HEK293 (cell line): Measurements from ENCODE around the gene PLSCR5.

Experiments
- CTCF ChIP-seq: fragments of 450-650 bp; formaldehyde crosslinking; IDR thresholded peaks from 2 replicates; pipeline ENCODE4 v1.5.1; 2016; ENCODE audit warnings: missing biosample characterization, missing genetic modification characterization
- GLIS1 ChIP-seq: fragments of 450-650 bp; formaldehyde crosslinking; IDR thresholded peaks from 2 replicates; pipeline ENCODE4 v1.5.1; 2016; ENCODE audit warnings: missing biosample characterization, missing genetic modification characterization
- OSR2 ChIP-seq: fragments of 450-650 bp; formaldehyde crosslinking; IDR thresholded peaks from 2 replicates; pipeline ENCODE4 v1.5.1; 2016; ENCODE audit warnings: missing biosample characterization, missing genetic modification characterization
- REST ChIP-seq: fragments of 450-650 bp; formaldehyde crosslinking; IDR thresholded peaks from 2 replicates; pipeline ENCODE4 v1.5.1; 2016; ENCODE audit warnings: missing biosample characterization, missing genetic modification characterization
- ZBTB26 ChIP-seq: fragments of 450-650 bp; formaldehyde crosslinking; optimal IDR thresholded peaks from 2 replicates; pipeline ENCODE3; 2016; ENCODE audit warnings: missing biosample characterization, mild to moderate bottlenecking, missing genetic modification characterization
- ZNF274 ChIP-seq, 2 experiments: fragments of 200-500 bp in 1 of 2; fragments of 450-650 bp in 1 of 2; sonication (Bioruptor generic) in 1 of 2; formaldehyde crosslinking in 1 of 2; IDR thresholded peaks; 2 replicates each; pipeline versions ENCODE4 v1.5.1 to v1.6.1; 2014 to 2016; ENCODE audit warnings: borderline replicate concordance in 1 of 2, inconsistent platforms in 1 of 2, low read length in 1 of 2, missing biosample characterization in 1 of 2, missing genetic modification characterization in 1 of 2
- ZSCAN18 ChIP-seq: fragments of 450-650 bp; formaldehyde crosslinking; IDR thresholded peaks from 2 replicates; pipeline ENCODE4 v1.5.1; 2016; ENCODE audit warnings: missing biosample characterization, missing genetic modification characterization

GRCh38 chr3:146539315-146539714, 65.8 kb downstream of the PLSCR5 start:
- TF ChIP-seq CTCF (tag by site-specific recombination) (no peak), REST (tag by site-specific recombination) (no peak), ZBTB26 (tag by site-specific recombination) (no peak), ZSCAN18 (tag by site-specific recombination) (no peak), OSR2 (tag by site-specific recombination) (no peak), ZNF274 (IDR thresholded peaks at IDR 0.05; ENCODE audit: low read length) (no peak), ZNF274 (tag by site-specific recombination; IDR thresholded peaks at IDR 0.05; ENCODE audit: borderline replicate concordance) (no peak), GLIS1 (tag by site-specific recombination) (no peak)
